Measurements from ENCODE around the gene KIF26B. TPM values are rescaled to one million over a fixed set of nuclear protein-coding genes. Genes with fewer than 3 reads are reported as not detected.

Gene KIF26B
- total RNA-seq, 1 donor from 2014 or later = 3.4 TPM

DNA sequence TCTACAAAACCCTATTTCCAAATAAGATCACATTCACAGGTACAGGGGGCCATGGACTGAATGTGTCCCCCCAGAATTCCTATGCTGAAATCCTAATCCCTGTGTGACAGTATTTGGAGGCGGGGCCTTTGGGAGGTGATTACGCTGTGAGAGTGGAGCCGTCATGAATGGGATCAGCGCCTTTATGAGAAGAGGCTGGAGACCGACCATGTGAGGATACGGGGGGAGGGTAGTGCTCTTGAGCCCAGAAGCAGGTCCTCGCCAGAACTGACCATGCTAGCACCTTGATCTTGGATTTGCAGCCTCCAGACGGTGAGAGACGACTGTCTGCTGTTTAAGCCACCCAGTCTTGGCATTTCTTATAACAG lies 23.8 kb upstream of the KIF26B start:
- H3K27ac Mint-ChIP-seq (ENCODE audit: unreplicated experiment) = no peak overlapping the region
- H3K4me3 Mint-ChIP-seq (ENCODE audit: unreplicated experiment) = no peak overlapping the region
- TF ChIP-seq, protein P1, sequence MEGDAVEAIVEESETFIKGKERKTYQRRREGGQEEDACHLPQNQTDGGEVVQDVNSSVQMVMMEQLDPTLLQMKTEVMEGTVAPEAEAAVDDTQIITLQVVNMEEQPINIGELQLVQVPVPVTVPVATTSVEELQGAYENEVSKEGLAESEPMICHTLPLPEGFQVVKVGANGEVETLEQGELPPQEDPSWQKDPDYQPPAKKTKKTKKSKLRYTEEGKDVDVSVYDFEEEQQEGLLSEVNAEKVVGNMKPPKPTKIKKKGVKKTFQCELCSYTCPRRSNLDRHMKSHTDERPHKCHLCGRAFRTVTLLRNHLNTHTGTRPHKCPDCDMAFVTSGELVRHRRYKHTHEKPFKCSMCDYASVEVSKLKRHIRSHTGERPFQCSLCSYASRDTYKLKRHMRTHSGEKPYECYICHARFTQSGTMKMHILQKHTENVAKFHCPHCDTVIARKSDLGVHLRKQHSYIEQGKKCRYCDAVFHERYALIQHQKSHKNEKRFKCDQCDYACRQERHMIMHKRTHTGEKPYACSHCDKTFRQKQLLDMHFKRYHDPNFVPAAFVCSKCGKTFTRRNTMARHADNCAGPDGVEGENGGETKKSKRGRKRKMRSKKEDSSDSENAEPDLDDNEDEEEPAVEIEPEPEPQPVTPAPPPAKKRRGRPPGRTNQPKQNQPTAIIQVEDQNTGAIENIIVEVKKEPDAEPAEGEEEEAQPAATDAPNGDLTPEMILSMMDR (IDR thresholded peaks at IDR 0.05; ENCODE audit: unreplicated experiment) = no peak
- DNase-seq (ENCODE audit: low spot score) = no peak
- no peaks in the 10 kb centered on the region for H3K9me3 Mint-ChIP-seq (ENCODE audit: unreplicated experiment)
- H3K27me3 Mint-ChIP-seq (ENCODE audit: unreplicated experiment) = peaks cover 4% of the 10 kb centered on the region
- peaks cover 15% of the 10 kb centered on the region for H3K4me1 Mint-ChIP-seq (ENCODE audit: unreplicated experiment)
- no peaks in the 10 kb centered on the region for H3K36me3 Mint-ChIP-seq (ENCODE audit: low read depth, unreplicated experiment)

DNA sequence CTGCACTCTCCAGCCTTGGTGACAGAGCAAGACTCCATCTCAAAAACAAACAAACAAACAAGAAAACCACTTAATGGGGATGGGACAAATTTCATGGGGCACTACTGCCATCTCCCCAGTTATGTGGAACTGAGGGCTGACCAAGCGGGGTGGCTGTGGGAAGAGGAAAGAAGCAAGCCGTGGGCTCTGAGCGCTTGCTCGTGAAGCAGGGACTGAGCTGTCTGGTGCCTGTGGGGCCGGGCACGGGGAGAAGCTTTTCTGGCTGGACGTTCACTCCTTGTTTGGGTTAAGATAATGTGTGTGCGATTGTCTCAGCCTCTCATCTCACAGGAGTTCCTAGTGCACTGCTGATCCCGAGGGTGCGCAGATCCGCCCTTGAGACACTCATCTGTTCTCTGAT lies 22.0 kb upstream of the KIF26B start:
- no peak overlapping the region for H3K4me3 Mint-ChIP-seq (ENCODE audit: unreplicated experiment)
- H3K36me3 Mint-ChIP-seq (ENCODE audit: low read depth, unreplicated experiment) = no peaks in the 10 kb centered on the region
- no peaks in the 10 kb centered on the region for H3K9me3 Mint-ChIP-seq (ENCODE audit: unreplicated experiment)
- H3K27me3 Mint-ChIP-seq (ENCODE audit: unreplicated experiment) = peaks cover 4% of the 10 kb centered on the region
- TF ChIP-seq, protein P1 (IDR thresholded peaks at IDR 0.05; ENCODE audit: unreplicated experiment) = no peak
- peaks cover 15% of the 10 kb centered on the region for H3K4me1 Mint-ChIP-seq (ENCODE audit: unreplicated experiment)
- no peak overlapping the region for H3K27ac Mint-ChIP-seq (ENCODE audit: unreplicated experiment)
- no peak for DNase-seq (ENCODE audit: low spot score)

DNA sequence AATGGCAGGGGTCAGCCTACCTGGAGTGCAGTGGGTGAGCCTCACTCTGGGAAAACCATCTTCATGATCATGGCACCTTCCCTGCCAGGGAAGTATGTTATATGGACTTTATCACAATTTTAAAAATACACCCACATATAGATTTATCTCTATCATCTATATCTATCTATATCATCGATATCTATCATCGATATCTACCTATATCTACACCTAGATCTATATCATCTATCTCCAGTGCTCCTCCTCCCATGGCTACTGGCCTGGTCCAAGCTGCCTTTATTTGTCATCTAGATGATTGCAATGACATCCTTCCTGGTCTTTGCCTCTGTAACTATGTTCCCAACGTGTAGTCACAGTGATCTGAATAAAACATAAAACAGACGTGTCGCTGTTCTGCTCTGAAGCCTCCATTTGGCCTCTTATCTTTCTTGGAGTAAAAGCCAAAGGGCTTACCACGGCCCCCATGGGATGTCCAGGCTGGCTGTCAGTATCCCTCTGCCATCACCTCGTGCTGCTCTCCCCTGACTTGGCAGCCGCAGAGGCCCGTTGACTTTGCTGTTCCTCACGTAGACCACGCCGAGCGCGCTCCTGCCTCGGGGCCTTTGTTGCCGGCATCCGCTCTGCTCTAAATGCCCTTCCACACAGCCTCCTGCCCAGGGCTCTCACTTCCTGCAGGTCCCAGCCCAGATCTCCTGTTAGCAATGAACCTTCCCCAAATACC lies 20.6 kb upstream of the KIF26B start:
- TF ChIP-seq, protein P1 (IDR thresholded peaks at IDR 0.05; ENCODE audit: unreplicated experiment) = no peak
- Mint-ChIP-seq H3K27me3 (ENCODE audit: unreplicated experiment) (peaks cover 4% of the 10 kb centered on the region), H3K9me3 (ENCODE audit: unreplicated experiment) (no peaks in the 10 kb centered on the region), H3K36me3 (ENCODE audit: low read depth, unreplicated experiment) (no peaks in the 10 kb centered on the region), H3K4me1 (ENCODE audit: unreplicated experiment) (peaks cover 5% of the 10 kb centered on the region), H3K4me3 (ENCODE audit: unreplicated experiment) (no peak overlapping the region), H3K27ac (ENCODE audit: unreplicated experiment) (no peak overlapping the region)
- no peak for DNase-seq (ENCODE audit: low spot score)

DNA sequence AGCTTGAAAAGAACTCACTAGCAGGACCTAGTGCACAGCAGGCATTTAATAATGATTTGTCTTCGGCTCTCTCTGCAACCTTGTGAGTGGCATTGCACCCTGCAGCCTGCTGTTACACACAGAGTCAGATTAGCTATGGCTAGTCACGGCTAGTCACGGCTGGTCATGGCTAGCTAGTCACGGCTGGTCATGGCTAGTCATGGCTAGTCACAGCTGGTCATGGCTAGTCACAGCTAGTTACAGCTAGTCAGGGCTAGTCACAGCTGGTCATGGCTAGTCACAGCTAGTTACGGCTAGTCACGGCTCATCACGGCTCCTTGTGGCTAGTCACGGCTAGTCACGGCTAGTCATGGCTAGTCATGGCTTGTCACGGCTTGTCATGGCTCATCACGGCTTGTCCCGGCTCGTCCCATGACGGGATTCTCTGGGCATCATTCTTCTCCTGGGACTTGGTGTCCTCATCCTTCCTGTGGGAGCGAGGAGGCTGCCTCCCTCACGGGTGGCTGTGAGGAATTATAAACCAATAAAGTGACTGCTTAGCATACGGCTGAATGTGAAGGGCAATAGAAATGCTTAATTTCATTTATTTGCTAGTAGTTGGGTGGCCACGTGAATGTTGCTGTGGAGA lies 12.5 kb upstream of the KIF26B start:
- H3K9me3 Mint-ChIP-seq (ENCODE audit: unreplicated experiment) = no peaks in the 10 kb centered on the region
- DNase-seq (ENCODE audit: low spot score) = no peak
- H3K27ac Mint-ChIP-seq (ENCODE audit: unreplicated experiment) = no peak overlapping the region
- no peaks in the 10 kb centered on the region for H3K4me1 Mint-ChIP-seq (ENCODE audit: unreplicated experiment)
- H3K36me3 Mint-ChIP-seq (ENCODE audit: low read depth, unreplicated experiment) = no peaks in the 10 kb centered on the region
- H3K27me3 Mint-ChIP-seq (ENCODE audit: unreplicated experiment) = peaks cover 2% of the 10 kb centered on the region
- no peak overlapping the region for H3K4me3 Mint-ChIP-seq (ENCODE audit: unreplicated experiment)
- TF ChIP-seq, protein P1 (IDR thresholded peaks at IDR 0.05; ENCODE audit: unreplicated experiment) = no peak

DNA sequence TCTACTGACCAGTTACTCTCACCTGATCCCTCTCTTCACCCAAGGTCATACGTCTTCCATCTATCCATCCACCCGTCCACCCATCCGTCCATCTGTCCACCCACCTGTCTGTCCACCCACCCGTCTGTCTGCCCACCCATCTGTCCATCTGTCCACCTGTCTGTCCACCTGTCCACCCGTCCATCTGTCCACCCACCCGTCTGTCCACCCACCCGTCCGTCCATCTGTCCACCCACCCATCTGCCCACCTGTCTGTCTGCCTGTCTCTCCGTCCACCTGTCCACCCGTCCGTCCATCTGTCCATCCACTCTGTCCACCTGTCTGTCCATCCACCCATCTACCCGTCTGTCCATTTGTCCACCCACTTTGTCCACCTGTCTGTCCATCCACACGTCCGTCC lies 11.8 kb upstream of the KIF26B start:
- Mint-ChIP-seq H3K36me3 (ENCODE audit: low read depth, unreplicated experiment) (no peaks in the 10 kb centered on the region), H3K9me3 (ENCODE audit: unreplicated experiment) (no peaks in the 10 kb centered on the region), H3K4me3 (ENCODE audit: unreplicated experiment) (no peak overlapping the region), H3K27ac (ENCODE audit: unreplicated experiment) (no peak overlapping the region), H3K4me1 (ENCODE audit: unreplicated experiment) (no peaks in the 10 kb centered on the region), H3K27me3 (ENCODE audit: unreplicated experiment) (peaks cover 2% of the 10 kb centered on the region)
- TF ChIP-seq, protein P1 (IDR thresholded peaks at IDR 0.05; ENCODE audit: unreplicated experiment) = no peak
- no peak for DNase-seq (ENCODE audit: low spot score)
